HG03064 (cell line): ENCODE results near the gene RNASEH1.

Source experiments
- ATAC-seq: cut with Tn5 transposase; IDR thresholded peaks from one replicate; pipeline ENCODE4 v1.9.1; 2021; ENCODE audit warnings: low read depth; ENCODE audit not compliant: unreplicated experiment

The RNASEH1 gene, protein sequence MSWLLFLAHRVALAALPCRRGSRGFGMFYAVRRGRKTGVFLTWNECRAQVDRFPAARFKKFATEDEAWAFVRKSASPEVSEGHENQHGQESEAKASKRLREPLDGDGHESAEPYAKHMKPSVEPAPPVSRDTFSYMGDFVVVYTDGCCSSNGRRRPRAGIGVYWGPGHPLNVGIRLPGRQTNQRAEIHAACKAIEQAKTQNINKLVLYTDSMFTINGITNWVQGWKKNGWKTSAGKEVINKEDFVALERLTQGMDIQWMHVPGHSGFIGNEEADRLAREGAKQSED

GRCh38 chr2:3558205-3559014 is at the start of gene RNASEH1:
Gene RNASEH1, minus strand, starts transcription at chr2:3558333. Its CDS starts 73 bp downstream, at chr2:3558260.
- ATAC-seq: peak; percentile 96

GRCh38 chr2:3606370-3607201 is 48.5 kb upstream of the RNASEH1 start:
- ATAC-seq: no peak

- ATAC-seq: no peak
Measured at GRCh38 chr2:3606028-3606369, 47.9 kb upstream of the RNASEH1 start.

- ATAC-seq: no peak
Measured at GRCh38 chr2:3604991-3605961, 47.1 kb upstream of the RNASEH1 start.

GRCh38 chr2:3604207-3604877 is 46.2 kb upstream of the RNASEH1 start:
- no peak for ATAC-seq

- ATAC-seq: no peak
Measured at GRCh38 chr2:3603536-3604206, 45.5 kb upstream of the RNASEH1 start.

- no peak for ATAC-seq
Measured at GRCh38 chr2:3602553-3603339, 44.6 kb upstream of the RNASEH1 start.

DNA sequence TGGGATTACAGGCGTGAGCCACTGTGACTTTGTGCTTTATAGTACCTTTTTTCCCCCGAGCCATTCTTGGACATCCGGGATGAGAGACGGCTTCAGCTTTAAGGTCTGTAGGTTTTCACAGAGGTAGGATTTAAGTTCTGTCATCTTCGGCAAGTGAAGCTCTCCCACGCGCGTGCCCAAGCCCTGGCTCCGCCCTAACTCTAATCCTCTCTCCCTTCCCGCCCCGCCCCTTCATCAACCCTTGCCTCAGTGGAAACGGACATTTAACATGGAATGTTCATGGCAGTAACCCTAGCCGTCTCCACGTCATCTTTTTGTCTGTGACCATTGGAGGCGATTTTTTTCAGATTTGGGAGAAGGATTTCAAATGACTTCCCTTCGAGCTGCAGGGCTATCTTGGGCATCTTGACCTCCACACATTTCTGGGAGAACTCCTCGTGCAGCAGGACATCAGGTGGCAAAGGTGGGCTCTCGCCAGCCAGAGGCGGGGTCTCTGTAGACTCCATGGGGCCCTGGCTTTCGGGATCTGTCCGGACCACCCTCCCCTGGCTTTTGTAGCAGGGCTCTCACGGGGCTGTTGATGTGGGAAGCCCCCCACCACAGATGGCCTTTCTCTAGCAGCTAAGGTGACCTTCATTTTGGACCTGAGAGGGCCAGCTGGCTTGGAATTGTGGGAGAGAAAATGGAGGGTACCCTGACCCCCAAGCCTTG is 43.6 kb upstream of the RNASEH1 start:
- no peak for ATAC-seq

GRCh38 chr2:3600256-3600855 is 42.2 kb upstream of the RNASEH1 start:
- ATAC-seq: no peak

DNA sequence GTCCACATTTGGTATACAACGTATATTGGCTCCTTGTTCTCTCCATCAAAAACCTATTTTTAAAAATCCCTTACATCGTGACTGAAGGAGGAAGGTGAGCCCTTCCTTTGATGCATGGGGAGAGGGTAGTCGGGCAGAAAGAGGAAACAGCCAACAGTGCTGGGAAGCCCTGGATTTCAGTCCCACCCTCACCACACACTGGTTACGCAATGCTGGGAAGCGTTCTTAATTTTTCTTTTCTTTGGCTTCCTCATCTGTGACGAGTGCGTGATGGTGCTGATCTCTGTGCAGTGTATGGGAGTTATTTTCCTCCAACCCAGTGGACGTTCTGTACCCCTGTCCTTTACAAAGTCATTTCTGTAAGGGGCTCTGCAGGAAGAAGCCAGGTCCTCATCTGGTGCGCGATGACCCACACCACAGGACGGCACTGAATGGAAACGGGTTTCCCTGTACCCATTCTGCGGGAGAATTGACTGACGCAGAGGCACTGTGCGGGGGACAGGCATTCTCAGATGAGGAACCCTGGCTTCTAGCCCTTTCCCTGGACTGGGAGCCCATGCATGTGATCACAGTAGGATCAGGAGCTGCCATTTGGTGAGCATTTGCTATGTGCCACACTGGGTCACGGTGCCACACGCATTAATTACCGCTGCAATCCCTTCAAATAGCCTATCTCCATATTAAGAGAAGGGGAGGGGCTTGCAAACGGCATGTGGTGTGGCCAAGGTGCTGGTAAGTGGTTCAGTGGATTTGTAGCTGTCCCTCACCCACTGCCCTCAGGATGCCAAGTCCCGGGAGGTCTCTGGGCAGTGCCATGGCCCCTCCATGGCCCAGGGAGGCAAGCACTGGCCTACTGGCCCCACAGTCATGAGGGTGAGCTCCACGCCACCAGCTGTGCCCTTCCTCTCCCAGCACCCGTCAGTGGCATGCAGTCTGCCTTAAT is 41.0 kb upstream of the RNASEH1 start:
- no peak for ATAC-seq

- ATAC-seq: no peak
Measured at GRCh38 chr2:3598197-3598910, 40.2 kb upstream of the RNASEH1 start.

- no peak for ATAC-seq
Measured at GRCh38 chr2:3597567-3597966, 39.4 kb upstream of the RNASEH1 start.

GRCh38 chr2:3596901-3597417 is 38.8 kb upstream of the RNASEH1 start:
- no peak for ATAC-seq

DNA sequence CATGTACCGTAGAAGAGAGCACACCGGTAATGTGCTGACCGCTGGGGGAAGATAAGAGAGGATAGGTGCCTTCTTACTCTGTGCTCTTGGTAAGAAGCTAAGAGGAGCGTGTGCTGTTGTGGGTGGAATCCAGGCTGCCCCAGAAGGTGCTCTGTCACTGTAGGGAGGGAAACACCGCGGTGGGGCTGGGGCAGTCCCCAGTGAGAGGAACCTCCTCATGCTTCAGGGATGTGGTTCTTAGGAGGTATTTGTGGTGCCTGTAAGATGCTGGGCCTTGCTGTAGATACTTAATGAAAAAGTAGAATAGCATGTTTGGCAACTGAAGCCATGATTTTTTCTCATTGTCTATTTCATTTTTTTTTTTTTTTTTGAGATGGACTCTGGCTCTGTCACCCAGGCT is 37.9 kb upstream of the RNASEH1 start:
- ATAC-seq: no peak

DNA sequence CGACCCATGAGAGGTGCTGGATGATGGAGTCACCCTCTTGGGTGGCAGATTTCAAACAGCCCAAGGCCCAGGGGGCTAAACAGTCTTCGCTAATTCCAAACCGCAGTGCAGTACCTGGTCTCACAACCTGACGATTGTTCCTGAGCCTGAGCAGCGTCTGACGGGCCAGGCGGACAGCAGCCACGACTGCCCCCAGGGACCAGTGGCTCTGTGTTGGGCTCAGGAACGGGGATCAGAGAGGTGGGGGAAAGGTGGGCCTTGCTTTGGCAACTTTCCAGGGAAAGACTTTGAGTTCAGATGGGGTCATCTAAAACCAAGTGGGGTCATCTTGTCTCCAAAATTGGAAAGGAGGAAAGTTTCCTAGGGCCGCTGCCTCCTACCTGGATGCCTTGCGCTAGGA is 37.3 kb upstream of the RNASEH1 start:
- no peak for ATAC-seq
